Kidney tubule cell (primary cell): ENCODE measurements around the gene CDK1.

Experiments used
- DNase-seq: peaks from one replicate; pipeline ENCODE4 v3.0.0-alpha.2; 2018; ENCODE audit warnings: low spot score

Gene CDK1

GRCh38 chr10:60778214-60778970, at the start of gene CDK1:
Gene CDK1, plus strand, starts transcription at chr10:60778478. Its CDS starts 1,688 bp downstream, at chr10:60780166.
- peak; percentile 99 for DNase-seq

GRCh38 chr10:60729106-60729505, 49.2 kb upstream of the CDK1 start:
- DNase-seq = no peak

- DNase-seq = peak; percentile 41
Measured at GRCh38 chr10:60731134-60731885, 47.0 kb upstream of the CDK1 start.

GRCh38 chr10:60732198-60732806, 46.0 kb upstream of the CDK1 start:
- DNase-seq = no peak

- peak; percentile 78 for DNase-seq
Measured at GRCh38 chr10:60732807-60733516, 45.3 kb upstream of the CDK1 start.

GRCh38 chr10:60733517-60733822, 44.8 kb upstream of the CDK1 start:
- DNase-seq = no peak

GRCh38 chr10:60733826-60734225, 44.5 kb upstream of the CDK1 start:
- DNase-seq = peak; percentile 23

GRCh38 chr10:60734226-60734625, 44.1 kb upstream of the CDK1 start:
- no peak for DNase-seq

GRCh38 chr10:60735244-60735643, 43.0 kb upstream of the CDK1 start:
- DNase-seq = no peak

- DNase-seq = no peak
Measured at GRCh38 chr10:60737242-60737641, 41.0 kb upstream of the CDK1 start.

GRCh38 chr10:60739558-60739957, 38.7 kb upstream of the CDK1 start:
- DNase-seq = no peak

- no peak for DNase-seq
Measured at GRCh38 chr10:60742512-60742911, 35.8 kb upstream of the CDK1 start.

GRCh38 chr10:60747817-60748469, 30.3 kb upstream of the CDK1 start:
- no peak for DNase-seq

GRCh38 chr10:60753152-60753551, 25.1 kb upstream of the CDK1 start:
- DNase-seq = no peak

- DNase-seq = no peak
Measured at GRCh38 chr10:60753817-60754216, 24.5 kb upstream of the CDK1 start.

GRCh38 chr10:60757420-60757895, 20.8 kb upstream of the CDK1 start:
- no peak for DNase-seq

GRCh38 chr10:60759181-60759580, 19.1 kb upstream of the CDK1 start:
- no peak for DNase-seq

- DNase-seq = no peak
Measured at GRCh38 chr10:60760711-60761210, 17.5 kb upstream of the CDK1 start.

GRCh38 chr10:60762554-60762953, 15.7 kb upstream of the CDK1 start:
- no peak for DNase-seq

GRCh38 chr10:60767424-60767823, 10.9 kb upstream of the CDK1 start:
- DNase-seq = no peak

- DNase-seq = peak; percentile 70
Measured at GRCh38 chr10:60769406-60769805, 8.9 kb upstream of the CDK1 start.
